HG03064 (cell line): ENCODE results near the gene MYH15.
"Not testable (repeated sequence)": the region's sequence is repeated elsewhere in the genome, so short reads cannot be mapped to it uniquely, and the experiment has no call there.

ENCODE experiments used
- ATAC-seq: cut with Tn5 transposase; IDR thresholded peaks from one replicate; pipeline ENCODE4 v1.9.1; 2021; ENCODE audit warnings: low read depth; ENCODE audit not compliant: unreplicated experiment

Gene MYH15

GRCh38 chr3:108393128-108393900 is 117.1 kb downstream of the MYH15 start:
- ATAC-seq: no peak

GRCh38 chr3:108391917-108392593 is 118.3 kb downstream of the MYH15 start:
- ATAC-seq: no peak

- ATAC-seq: no peak
These were observed 121.0 kb downstream of the MYH15 start for GRCh38 chr3:108389372-108389771.

DNA sequence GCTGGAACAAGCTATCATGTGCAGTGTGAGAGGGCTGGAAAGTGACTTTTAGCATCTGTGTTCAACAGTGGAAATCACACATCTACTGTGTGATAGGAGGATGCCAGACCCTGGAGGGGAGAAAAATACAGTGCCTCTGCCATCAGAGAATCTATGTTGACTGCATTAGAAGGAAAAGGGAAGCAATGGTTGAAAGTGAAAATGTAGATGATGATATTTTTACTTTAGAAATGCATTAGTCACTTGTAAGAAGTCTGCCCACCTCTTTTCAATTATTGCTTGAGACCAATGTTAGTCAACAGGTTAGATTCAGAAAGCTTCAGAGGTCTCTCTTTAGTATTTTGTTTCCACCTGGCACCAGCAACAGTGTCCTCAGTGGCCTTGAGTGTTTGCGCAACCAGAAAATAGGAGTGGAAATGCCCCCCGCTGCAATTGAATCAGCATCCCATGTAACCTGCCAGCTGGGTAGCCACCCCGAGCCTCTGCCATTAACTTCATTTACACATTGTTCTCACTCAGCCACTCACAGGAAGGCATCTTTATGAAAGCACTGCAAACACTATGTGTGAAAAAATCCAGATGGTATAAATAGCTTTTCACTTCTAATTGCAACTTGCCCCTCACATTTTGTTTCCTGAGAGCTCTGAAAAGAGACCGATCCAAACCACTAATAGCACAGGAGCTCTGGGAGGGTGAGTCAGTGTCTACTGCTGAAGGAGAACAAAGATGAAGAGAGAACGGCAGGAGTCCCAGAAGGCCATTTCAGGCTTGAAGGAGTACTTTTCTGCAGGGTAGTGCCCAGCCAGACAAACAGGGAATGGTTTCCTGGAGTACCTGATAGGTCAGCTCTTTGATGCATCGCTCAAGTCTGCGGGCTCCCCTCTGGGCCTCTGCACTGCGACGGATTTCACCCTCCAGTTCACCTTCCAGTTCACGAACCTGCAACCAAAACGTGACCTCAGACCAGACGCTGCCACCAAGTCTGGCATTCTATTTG is 122.0 kb downstream of the MYH15 start:
- ATAC-seq: peak; percentile 70

GRCh38 chr3:108387063-108387462 is 123.3 kb downstream of the MYH15 start:
- no peak for ATAC-seq

GRCh38 chr3:108383306-108383705 is 127.1 kb downstream of the MYH15 start:
- no peak for ATAC-seq

GRCh38 chr3:108381529-108382140 is 128.8 kb downstream of the MYH15 start:
- no peak for ATAC-seq

GRCh38 chr3:108380128-108380795 is 130.1 kb downstream of the MYH15 start:
- no peak for ATAC-seq

DNA sequence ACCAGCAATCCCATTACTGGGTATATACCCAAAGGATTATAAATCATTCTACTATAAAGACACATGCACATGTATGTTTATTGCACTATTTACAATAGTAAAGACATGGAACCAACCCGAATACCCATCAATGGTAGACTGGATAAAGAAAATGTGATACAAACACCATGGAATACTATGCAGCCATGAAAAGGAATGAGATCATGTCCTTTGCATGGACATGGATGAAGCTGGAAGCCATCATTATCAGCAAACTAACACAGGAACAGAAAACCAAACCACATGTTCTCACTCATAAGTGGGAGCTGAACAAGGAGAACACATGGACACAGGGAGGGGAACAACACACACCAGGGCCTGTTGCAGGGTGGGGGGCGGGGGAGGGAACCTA is 131.4 kb downstream of the MYH15 start:
- not testable (repeated sequence) for ATAC-seq

GRCh38 chr3:108378153-108378951 is 132.0 kb downstream of the MYH15 start:
- no peak for ATAC-seq

- no peak for ATAC-seq
These were observed 133.0 kb downstream of the MYH15 start for GRCh38 chr3:108377384-108377783.

- ATAC-seq: no peak
These were observed 134.4 kb downstream of the MYH15 start for GRCh38 chr3:108376026-108376425.

DNA sequence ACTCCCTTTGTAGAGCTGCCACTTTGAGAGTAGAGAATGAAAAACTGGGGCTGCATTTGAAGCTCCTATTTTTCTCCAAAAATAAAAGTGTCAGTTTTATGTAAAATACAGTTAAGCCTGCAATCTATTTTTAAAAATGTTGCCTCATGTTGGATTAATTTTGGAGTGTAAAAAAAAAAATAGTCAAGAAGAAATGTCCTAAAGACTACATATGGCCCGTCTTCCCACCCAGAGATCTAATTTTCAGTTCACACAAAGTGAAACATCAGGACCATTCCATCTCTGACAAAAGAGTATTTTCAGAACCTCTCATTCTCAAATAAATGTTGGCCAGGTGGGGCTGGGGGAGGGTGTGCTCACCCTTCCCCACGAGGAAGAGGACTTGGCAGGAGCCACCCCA is 151.4 kb downstream of the MYH15 start:
- ATAC-seq: no peak

GRCh38 chr3:108357042-108357441 is 153.4 kb downstream of the MYH15 start:
- ATAC-seq: no peak

DNA sequence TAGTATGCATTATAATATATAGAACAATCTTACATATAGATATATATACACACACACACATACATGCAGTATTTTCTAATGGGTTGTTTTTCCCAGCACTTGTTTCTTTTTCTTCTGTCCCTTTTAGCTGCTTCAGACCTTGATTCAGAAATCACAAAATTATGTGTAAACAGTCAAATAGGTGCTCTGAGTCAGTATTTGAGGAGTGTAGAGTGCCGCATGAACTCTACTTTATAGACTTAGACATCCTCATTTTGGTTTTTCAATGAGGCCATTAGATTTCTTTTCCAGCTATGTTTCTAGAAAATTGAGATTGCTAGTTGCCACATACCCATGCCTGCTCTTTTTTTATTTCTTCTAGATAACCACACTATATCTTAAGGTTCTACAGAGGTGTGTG is 155.8 kb downstream of the MYH15 start:
- no peak for ATAC-seq

- ATAC-seq: no peak
These were observed 158.2 kb downstream of the MYH15 start for GRCh38 chr3:108352176-108352575.

- no peak for ATAC-seq
These were observed 163.8 kb downstream of the MYH15 start for GRCh38 chr3:108346301-108347227.
